Astrocyte (in vitro differentiated cells and primary cell): Measurements from ENCODE around the gene ARL2BP. TPM values are rescaled to one million over a fixed set of nuclear protein-coding genes. Genes with fewer than 3 reads are reported as not detected.

Experiments
- DNase-seq: peaks from one replicate; pipeline ENCODE4 v3.0.0-alpha.2; 2010; ENCODE audit warnings: low read depth
- FAIRE-seq: peaks from 2 replicates; lab custom pipeline; 2011; peaks lifted over from hg19 to GRCh38; lab: Jason Lieb, UNC
- H2AFZ ChIP-seq: 2 replicates; pipeline ENCODE4 v1.6.0; 2012; ENCODE audit warnings: low read depth, low read length, inconsistent platforms
- H3K27ac ChIP-seq: 2 replicates; pipeline ENCODE4 v1.5.1; 2011; ENCODE audit warnings: low read depth, low read length, inconsistent platforms
- H3K27me3 ChIP-seq: 2 replicates; pipeline ENCODE4 v1.6.0; 2011; ENCODE audit warnings: low read length, inconsistent platforms; ENCODE audit not compliant: insufficient read depth
- H3K36me3 ChIP-seq: 2 replicates; pipeline ENCODE4 v1.5.1; 2011; ENCODE audit warnings: low read length, inconsistent platforms; ENCODE audit not compliant: insufficient read depth
- H3K4me1 ChIP-seq: 2 replicates; pipeline ENCODE4 v1.5.1; 2011; ENCODE audit warnings: low read length, inconsistent platforms; ENCODE audit not compliant: insufficient read depth
- H3K4me2 ChIP-seq: 2 replicates; pipeline ENCODE4 v1.6.0; 2012; ENCODE audit warnings: low read length, inconsistent platforms
- H3K4me3 ChIP-seq: 2 replicates; pipeline ENCODE4 v1.5.1; 2011; ENCODE audit warnings: low read depth, mild to moderate bottlenecking, low read length, inconsistent platforms; ENCODE audit not compliant: insufficient read depth
- H3K79me2 ChIP-seq: 2 replicates; pipeline ENCODE4 v1.6.0; 2012; ENCODE audit warnings: mild to moderate bottlenecking, low read length, inconsistent platforms; ENCODE audit not compliant: insufficient read depth
- H3K9ac ChIP-seq: 2 replicates; pipeline ENCODE4 v1.6.0; 2012; ENCODE audit warnings: mild to moderate bottlenecking, low read length, inconsistent platforms
- H3K9me3 ChIP-seq: 2 replicates; pipeline ENCODE4 v1.5.1; 2012; ENCODE audit warnings: low read depth, mild to moderate bottlenecking, low read length, inconsistent platforms; ENCODE audit not compliant: insufficient read depth
- H4K20me1 ChIP-seq: 2 replicates; pipeline ENCODE4 v1.6.0; 2012; ENCODE audit warnings: low read length, inconsistent platforms; ENCODE audit not compliant: insufficient read depth
- H3K27ac Mint-ChIP-seq: one replicate; pipeline ENCODE4 v1.8.0; 2021; ENCODE audit warnings: mild to moderate bottlenecking, mixed read lengths; ENCODE audit not compliant: unreplicated experiment
- H3K27me3 Mint-ChIP-seq: one replicate; pipeline ENCODE4 v1.8.0; 2021; ENCODE audit warnings: low read depth, mixed read lengths; ENCODE audit not compliant: unreplicated experiment
- H3K36me3 Mint-ChIP-seq: one replicate; pipeline ENCODE4 v1.8.0; 2021; ENCODE audit warnings: low read depth, mixed read lengths; ENCODE audit not compliant: unreplicated experiment
- H3K4me1 Mint-ChIP-seq: one replicate; pipeline ENCODE4 v1.8.0; 2021; ENCODE audit warnings: low read depth, mixed read lengths; ENCODE audit not compliant: unreplicated experiment
- H3K4me3 Mint-ChIP-seq: one replicate; pipeline ENCODE4 v1.8.0; 2021; ENCODE audit warnings: mild to moderate bottlenecking, moderate library complexity, mixed read lengths; ENCODE audit not compliant: unreplicated experiment
- H3K9me3 Mint-ChIP-seq: one replicate; pipeline ENCODE4 v1.8.0; 2021; ENCODE audit warnings: mild to moderate bottlenecking, mixed read lengths; ENCODE audit not compliant: unreplicated experiment
- EZH2 ChIP-seq: IDR thresholded peaks from 2 replicates; pipeline ENCODE4 v1.6.1; 2012; ENCODE audit warnings: mild to moderate bottlenecking, low read length, inconsistent platforms; ENCODE audit not compliant: insufficient read depth
- total RNA-seq: library from RNA; stranded (reverse); gene quantifications from 2 replicates; pipeline ENCODE4 v1.2.1, GENCODE V29; 2021
- TF ChIP-seq, protein P1 (sequence below): IDR thresholded peaks from 2 replicates; pipeline ENCODE4 v1.5.1; 2011; ENCODE audit warnings: low read depth, mild to moderate bottlenecking, inconsistent platforms, low read length, moderate library complexity; ENCODE audit not compliant: insufficient read depth

The ARL2BP gene
- total RNA-seq, 1 donor from 2014 or later: 71.1 TPM

DNA sequence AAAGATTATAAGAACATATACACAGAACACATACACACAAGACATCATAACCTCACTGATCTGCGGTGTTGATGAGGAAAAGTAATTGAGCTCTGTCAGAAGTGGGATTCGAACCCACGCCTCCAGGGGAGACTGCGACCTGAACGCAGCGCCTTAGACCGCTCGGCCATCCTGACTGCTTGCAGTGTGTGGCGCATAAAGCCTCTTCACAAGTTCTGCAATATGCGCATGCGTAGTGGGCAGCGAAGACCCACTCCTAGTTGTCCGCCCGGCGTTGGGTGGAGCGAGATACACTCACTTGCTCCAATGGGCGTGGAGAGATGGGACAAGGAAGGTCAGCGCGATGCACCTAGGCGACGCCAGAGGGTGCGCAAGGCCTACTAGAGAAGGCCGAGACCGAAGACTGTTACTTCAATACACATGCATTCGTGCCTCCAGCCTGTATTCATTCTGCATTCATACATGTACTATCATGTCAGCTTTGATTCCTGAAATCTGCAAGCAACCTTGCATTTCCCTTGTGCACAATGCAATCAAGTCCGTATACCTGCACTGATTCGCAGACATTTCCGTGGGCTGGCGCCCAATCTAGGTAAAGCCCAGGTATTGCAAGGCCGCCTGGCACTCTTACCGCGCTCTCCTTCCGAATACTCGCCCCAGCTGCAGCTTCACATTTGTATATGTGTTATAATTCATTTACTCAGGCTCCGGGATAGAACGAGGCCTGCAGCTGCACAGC, 55.5 kb downstream of the ARL2BP start:
- Histone ChIP-seq H3K36me3 (no peaks in the 10 kb centered on the region), H3K9me3 (no peaks in the 10 kb centered on the region), H2AFZ (peak overlapping the region; percentile 70), H3K4me2 (peak overlapping the region; percentile 85), H3K79me2 (no peaks in the 10 kb centered on the region), H4K20me1 (no peaks in the 10 kb centered on the region), H3K27ac (peak overlapping the region; percentile 58), H3K4me3 (peak overlapping the region; percentile 74), H3K4me1 (peaks cover 11% of the 10 kb centered on the region), H3K9ac (peak overlapping the region; percentile 56), H3K27me3 (peaks cover 2% of the 10 kb centered on the region)
- no peak overlapping the region for H3K27ac Mint-ChIP-seq
- H3K36me3 Mint-ChIP-seq: no peaks in the 10 kb centered on the region
- no peak for TF ChIP-seq EZH2
- TF ChIP-seq, protein P1, sequence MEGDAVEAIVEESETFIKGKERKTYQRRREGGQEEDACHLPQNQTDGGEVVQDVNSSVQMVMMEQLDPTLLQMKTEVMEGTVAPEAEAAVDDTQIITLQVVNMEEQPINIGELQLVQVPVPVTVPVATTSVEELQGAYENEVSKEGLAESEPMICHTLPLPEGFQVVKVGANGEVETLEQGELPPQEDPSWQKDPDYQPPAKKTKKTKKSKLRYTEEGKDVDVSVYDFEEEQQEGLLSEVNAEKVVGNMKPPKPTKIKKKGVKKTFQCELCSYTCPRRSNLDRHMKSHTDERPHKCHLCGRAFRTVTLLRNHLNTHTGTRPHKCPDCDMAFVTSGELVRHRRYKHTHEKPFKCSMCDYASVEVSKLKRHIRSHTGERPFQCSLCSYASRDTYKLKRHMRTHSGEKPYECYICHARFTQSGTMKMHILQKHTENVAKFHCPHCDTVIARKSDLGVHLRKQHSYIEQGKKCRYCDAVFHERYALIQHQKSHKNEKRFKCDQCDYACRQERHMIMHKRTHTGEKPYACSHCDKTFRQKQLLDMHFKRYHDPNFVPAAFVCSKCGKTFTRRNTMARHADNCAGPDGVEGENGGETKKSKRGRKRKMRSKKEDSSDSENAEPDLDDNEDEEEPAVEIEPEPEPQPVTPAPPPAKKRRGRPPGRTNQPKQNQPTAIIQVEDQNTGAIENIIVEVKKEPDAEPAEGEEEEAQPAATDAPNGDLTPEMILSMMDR: peak; percentile 99
- no peak overlapping the region for H3K4me3 Mint-ChIP-seq
- FAIRE-seq: peak; percentile 92
- H3K27me3 Mint-ChIP-seq: no peaks in the 10 kb centered on the region
- DNase-seq: peak; percentile 90
- H3K4me1 Mint-ChIP-seq: peaks cover 5% of the 10 kb centered on the region
- H3K9me3 Mint-ChIP-seq: no peaks in the 10 kb centered on the region

DNA sequence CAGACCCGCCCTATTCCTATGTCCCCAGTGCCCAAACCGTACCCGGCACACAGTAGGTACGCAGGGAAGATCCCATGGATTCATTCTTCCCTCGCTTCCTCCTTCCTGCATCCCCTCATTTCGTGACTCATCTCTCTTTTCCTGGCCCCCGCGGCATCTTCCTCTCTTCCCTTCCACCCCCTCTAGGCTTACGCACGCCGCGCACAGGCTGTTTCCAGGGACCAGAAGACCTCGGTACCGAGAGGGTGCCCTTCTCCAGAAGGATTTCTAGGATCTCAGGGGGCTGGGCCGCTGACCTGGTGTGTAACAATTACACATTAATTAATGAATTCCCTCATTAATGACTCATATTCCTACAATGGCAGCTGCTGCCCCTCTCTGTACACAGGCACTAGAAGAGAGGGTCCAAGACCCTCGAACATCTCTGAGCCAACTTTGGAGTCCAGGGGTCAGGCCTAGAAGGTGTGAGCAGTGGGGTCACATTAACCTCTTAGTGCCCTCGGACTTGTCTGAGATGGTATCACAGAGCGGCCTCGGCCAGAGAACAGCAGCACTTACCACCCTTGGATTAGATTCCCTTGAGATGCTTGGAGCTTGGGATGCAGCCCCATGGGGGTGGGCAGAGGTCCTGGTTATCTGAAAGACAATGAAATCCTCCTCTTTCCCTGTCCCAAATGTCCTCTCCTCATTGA, 56.2 kb downstream of the ARL2BP start:
- DNase-seq: no peak
- Histone ChIP-seq H3K4me1 (peaks cover 11% of the 10 kb centered on the region), H3K27ac (no peak overlapping the region), H4K20me1 (no peaks in the 10 kb centered on the region), H3K27me3 (peaks cover 2% of the 10 kb centered on the region), H3K4me3 (no peak overlapping the region), H3K36me3 (no peaks in the 10 kb centered on the region), H3K9me3 (no peaks in the 10 kb centered on the region), H2AFZ (peak overlapping the region; percentile 70), H3K4me2 (peak overlapping the region; percentile 81), H3K79me2 (no peaks in the 10 kb centered on the region), H3K9ac (no peak overlapping the region)
- no peak for FAIRE-seq
- Mint-ChIP-seq H3K4me3 (no peak overlapping the region), H3K27ac (peak overlapping the region; percentile 66), H3K9me3 (no peaks in the 10 kb centered on the region), H3K36me3 (no peaks in the 10 kb centered on the region), H3K27me3 (no peaks in the 10 kb centered on the region), H3K4me1 (peaks cover 5% of the 10 kb centered on the region)
- TF ChIP-seq, protein P1: no peak
- TF ChIP-seq EZH2: no peak

Other genes starting within 250 kb of the ARL2BP start
- gene CPNE2, start 152.7 kb upstream of the ARL2BP start, total RNA-seq: 17.0 and 19.3 TPM in 2 replicates
- gene PSME3IP1, start 59.2 kb upstream of the ARL2BP start, total RNA-seq: 71.9 and 78.8 TPM in 2 replicates
- 76.8 TPM in 2 replicates for gene RSPRY1, start 58.9 kb upstream of the ARL2BP start, total RNA-seq
- gene PLLP, start 39.4 kb downstream of the ARL2BP start, total RNA-seq: 0.14 and 0.93 TPM in 2 replicates
- not detected in 2 replicates for gene CCL22, start 113.5 kb downstream of the ARL2BP start, total RNA-seq
- gene CX3CL1, start 127.2 kb downstream of the ARL2BP start, total RNA-seq: 9.6 and 12.1 TPM in 2 replicates
- not detected in 2 replicates for gene CCL17, start 159.5 kb downstream of the ARL2BP start, total RNA-seq
- 68.9 and 72.0 TPM in 2 replicates for gene CIAPIN1, start 202.1 kb downstream of the ARL2BP start, total RNA-seq
- 29.1 TPM in 2 replicates for gene COQ9, start 202.2 kb downstream of the ARL2BP start, total RNA-seq
- 53.7 and 58.0 TPM in 2 replicates for gene POLR2C, start 217.4 kb downstream of the ARL2BP start, total RNA-seq
- 25.5 and 28.4 TPM in 2 replicates for gene DOK4, start 241.2 kb downstream of the ARL2BP start, total RNA-seq